ENCODE measurements around the gene STXBP5. TPM values are rescaled to one million over a fixed set of nuclear protein-coding genes. Genes with fewer than 3 reads are reported as not detected.

The STXBP5 gene
- polyA plus RNA-seq, 1 of the 3 experiments (the other 2 are of a cell fraction) = 9.9 TPM

DNA sequence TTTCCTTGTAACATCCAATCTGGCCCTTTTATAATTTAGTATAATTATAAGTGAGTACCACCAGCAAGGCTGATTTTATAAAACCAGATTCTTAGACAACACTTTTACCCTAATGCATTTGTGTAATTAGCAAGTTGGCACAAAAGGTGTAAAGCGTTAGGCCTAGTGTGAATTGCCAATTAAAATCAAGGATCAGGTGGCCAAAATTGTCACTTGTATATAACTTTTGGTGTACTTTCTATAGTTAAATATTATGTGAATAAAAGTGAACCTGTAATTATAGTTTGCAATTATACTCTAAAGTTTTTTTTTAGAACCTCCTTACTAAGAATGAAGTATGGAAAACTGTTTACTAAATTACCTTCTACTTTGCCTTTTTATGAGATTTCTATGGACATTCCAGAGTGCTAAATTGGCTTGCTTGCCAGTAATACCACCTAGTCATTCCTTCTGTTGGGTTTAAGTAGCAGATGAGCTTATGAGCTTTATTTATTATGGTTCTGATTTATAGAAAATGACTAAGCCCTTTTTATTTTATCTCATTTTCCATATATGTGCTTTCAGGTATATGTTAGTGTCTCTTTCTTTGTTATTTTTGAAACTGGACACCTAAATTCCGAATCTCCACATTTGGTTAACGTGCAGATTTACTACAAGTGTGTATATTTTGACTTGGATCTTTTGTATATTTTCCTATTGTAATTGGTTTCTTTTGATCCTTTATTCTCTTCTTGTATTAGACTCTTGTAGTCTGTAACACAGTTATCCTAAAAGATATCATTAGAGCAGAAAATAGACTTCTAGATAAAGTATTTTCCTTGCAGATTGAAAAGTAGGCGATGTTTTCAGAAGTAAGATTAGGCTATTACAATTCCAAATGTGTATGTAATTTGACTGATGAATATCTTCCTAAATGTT, 3.9 kb downstream of the STXBP5 start:
- Histone ChIP-seq H3K36me3 (replicated peaks in 1 of 2; ENCODE audit: control insufficient read depth in 1 of 2, insufficient read depth in 2 of 2, low read length in 1 of 2) (peaks cover 6 to 19% of the 10 kb centered on the region in 2 experiments), H3K4me1 (ENCODE audit: control insufficient read depth in 1 of 2, insufficient read depth in 2 of 2, low read depth in 1 of 2, low read length in 1 of 2) (peaks cover 6 to 16% of the 10 kb centered on the region in 2 experiments; a peak in 2 of 4 replicates), H2AFZ (ENCODE audit: low read depth) (no peak overlapping the region), H3K4me3 (ENCODE audit: low read depth in 2 of 2, low read length in 1 of 2) (peak overlapping the region in 1 of 2 experiments; percentile 4; a peak in 1 of 4 replicates), H3K79me2 (ENCODE audit: insufficient read depth) (peaks cover 93% of the 10 kb centered on the region), H3K4me2 (peak overlapping the region; percentile 85; the same call in 1 of the 2 replicates), H3K9me3 (no peaks in the 10 kb centered on the region), H3K27ac (ENCODE audit: low read depth in 2 of 2, low read length in 1 of 2) (peak overlapping the region in 1 of 2 experiments; percentile 10; a peak in 1 of 4 replicates), H3F3A (replicated peaks; ENCODE audit: insufficient read depth) (peaks cover 29% of the 10 kb centered on the region), H3K9ac (no peak overlapping the region), H3K27me3 (ENCODE audit: insufficient read depth) (no peaks in the 10 kb centered on the region), H4K20me1 (ENCODE audit: insufficient read depth) (peaks cover 36% of the 10 kb centered on the region), H3K9me2 (no peaks in the 10 kb centered on the region)
- whole genome bisulfite sequencing (ENCODE audit: low lambda C conversion rate) = 94% methylated on average over 4 of the region's 4 CpGs
- no peak for DNase-seq
- CTCF ChIA-PET = interaction anchor here (1.0 kb wide), 1 partner anchor 9 kb away, joined by 3 read pairs; no protein-coding TSS in a partner anchor
- TF ChIP-seq FOXJ3 (CRISPR knock-in tag; IDR thresholded peaks at IDR 0.05) (no peak), GABPA (IDR thresholded peaks at IDR 0.05; ENCODE audit: low read depth) (no peak), JUND (IDR thresholded peaks at IDR 0.05) (no peak)
- TF ChIP-seq, protein P1, sequence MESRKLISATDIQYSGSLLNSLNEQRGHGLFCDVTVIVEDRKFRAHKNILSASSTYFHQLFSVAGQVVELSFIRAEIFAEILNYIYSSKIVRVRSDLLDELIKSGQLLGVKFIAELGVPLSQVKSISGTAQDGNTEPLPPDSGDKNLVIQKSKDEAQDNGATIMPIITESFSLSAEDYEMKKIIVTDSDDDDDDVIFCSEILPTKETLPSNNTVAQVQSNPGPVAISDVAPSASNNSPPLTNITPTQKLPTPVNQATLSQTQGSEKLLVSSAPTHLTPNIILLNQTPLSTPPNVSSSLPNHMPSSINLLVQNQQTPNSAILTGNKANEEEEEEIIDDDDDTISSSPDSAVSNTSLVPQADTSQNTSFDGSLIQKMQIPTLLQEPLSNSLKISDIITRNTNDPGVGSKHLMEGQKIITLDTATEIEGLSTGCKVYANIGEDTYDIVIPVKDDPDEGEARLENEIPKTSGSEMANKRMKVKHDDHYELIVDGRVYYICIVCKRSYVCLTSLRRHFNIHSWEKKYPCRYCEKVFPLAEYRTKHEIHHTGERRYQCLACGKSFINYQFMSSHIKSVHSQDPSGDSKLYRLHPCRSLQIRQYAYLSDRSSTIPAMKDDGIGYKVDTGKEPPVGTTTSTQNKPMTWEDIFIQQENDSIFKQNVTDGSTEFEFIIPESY (IDR thresholded peaks at IDR 0.05; ENCODE audit: borderline replicate concordance, low read depth) = no peak
- POLR2A ChIA-PET = no interaction called here

DNA sequence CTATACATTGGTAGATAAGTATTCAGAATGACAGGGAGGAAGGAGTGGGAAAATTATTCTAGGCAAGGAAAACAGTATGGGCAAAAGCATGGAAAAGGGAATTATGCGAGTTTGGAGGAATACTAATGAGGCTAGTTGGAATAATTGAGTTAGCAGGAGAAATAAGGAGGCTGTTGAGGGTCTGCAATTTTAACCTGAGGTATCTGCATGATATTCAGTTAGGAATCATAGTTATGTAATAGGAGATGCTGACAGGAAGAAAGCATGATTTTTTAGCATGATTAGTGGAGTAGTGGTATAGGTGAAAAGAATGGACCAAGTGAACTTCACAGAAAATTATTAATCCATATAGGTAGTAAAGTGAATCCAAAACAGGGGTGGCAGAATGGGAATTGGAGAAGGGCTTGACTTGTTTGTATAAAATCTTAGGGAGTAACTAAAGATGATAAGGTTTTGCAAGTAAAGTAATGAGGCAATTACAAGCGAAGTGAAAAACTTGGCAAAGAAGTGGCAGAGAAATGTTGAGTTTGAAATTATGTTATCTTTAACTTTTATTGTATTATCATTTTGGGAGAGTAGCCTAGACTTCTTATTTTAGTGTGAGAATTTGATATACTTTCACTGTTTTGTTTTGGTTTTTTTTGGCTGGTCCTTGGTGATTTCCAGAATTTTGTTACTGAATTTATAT, 5.7 kb downstream of the STXBP5 start:
- no peak overlapping the region for H3K9ac ChIP-seq
- H3K27me3 ChIP-seq (ENCODE audit: insufficient read depth) = no peaks in the 10 kb centered on the region
- ChIA-PET CTCF (no interaction called here), POLR2A (interaction anchor here (0.5 kb wide), 1 partner anchor 1266 kb away, joined by 3 read pairs; no protein-coding TSS in a partner anchor)
- no peaks in the 10 kb centered on the region for H3K9me2 ChIP-seq
- peaks cover 100% of the 10 kb centered on the region for H3K79me2 ChIP-seq (ENCODE audit: insufficient read depth)
- no peak overlapping the region for H3K4me3 ChIP-seq (ENCODE audit: low read depth in 2 of 2, low read length in 1 of 2)
- H4K20me1 ChIP-seq (ENCODE audit: insufficient read depth) = peaks cover 36% of the 10 kb centered on the region
- WGBS (ENCODE audit: low lambda C conversion rate) = 96% methylated on average over 2 of the region's 2 CpGs
- peaks cover 6 to 16% of the 10 kb centered on the region in 2 experiments; a peak in 2 of 4 replicates for H3K4me1 ChIP-seq (ENCODE audit: control insufficient read depth in 1 of 2, insufficient read depth in 2 of 2, low read depth in 1 of 2, low read length in 1 of 2)
- no peaks in the 10 kb centered on the region for H3K9me3 ChIP-seq
- H3K4me2 ChIP-seq = no peak overlapping the region; the same call in 1 of the 2 replicates
- DNase-seq = no peak
- H2AFZ ChIP-seq (ENCODE audit: low read depth) = no peak overlapping the region
- no peak overlapping the region for H3K27ac ChIP-seq (ENCODE audit: low read depth in 2 of 2, low read length in 1 of 2)
- H3K36me3 ChIP-seq (replicated peaks in 1 of 2; ENCODE audit: control insufficient read depth in 1 of 2, insufficient read depth in 2 of 2, low read length in 1 of 2) = peaks cover 10 to 33% of the 10 kb centered on the region in 2 experiments
- peaks cover 23% of the 10 kb centered on the region for H3F3A ChIP-seq (replicated peaks; ENCODE audit: insufficient read depth)
- TF ChIP-seq MEF2A (IDR thresholded peaks at IDR 0.05; ENCODE audit: borderline replicate concordance, low read depth) (no peak), RFX5 (IDR thresholded peaks at IDR 0.05; ENCODE audit: low read length) (no peak), JUND (IDR thresholded peaks at IDR 0.05) (no peak), MXI1 (IDR thresholded peaks at IDR 0.05; ENCODE audit: low read depth, low read length) (no peak), FOSL2 (IDR thresholded peaks at IDR 0.05; ENCODE audit: borderline replicate concordance, low read depth) (no peak), PBX3 (IDR thresholded peaks at IDR 0.05) (no peak), GABPA (IDR thresholded peaks at IDR 0.05; ENCODE audit: low read depth) (no peak), REST (IDR thresholded peaks at IDR 0.05; ENCODE audit: low read depth, low read length) (no peak), RXRA (IDR thresholded peaks at IDR 0.05; ENCODE audit: borderline replicate concordance, low read depth) (no peak), EZH2phosphoT487 (IDR thresholded peaks at IDR 0.05; ENCODE audit: borderline replicate concordance, low read depth) (no peak), FOXM1 (IDR thresholded peaks at IDR 0.05; ENCODE audit: low read depth) (no peak)
- TF ChIP-seq, protein P2, sequence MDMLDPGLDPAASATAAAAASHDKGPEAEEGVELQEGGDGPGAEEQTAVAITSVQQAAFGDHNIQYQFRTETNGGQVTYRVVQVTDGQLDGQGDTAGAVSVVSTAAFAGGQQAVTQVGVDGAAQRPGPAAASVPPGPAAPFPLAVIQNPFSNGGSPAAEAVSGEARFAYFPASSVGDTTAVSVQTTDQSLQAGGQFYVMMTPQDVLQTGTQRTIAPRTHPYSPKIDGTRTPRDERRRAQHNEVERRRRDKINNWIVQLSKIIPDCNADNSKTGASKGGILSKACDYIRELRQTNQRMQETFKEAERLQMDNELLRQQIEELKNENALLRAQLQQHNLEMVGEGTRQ (IDR thresholded peaks at IDR 0.05; ENCODE audit: borderline replicate concordance, low read depth, low read length) = no peak

Data from SK-N-SH (cell line).